Measurements from ENCODE around the gene FGF10.
A peak's percentile ranks its signal among the peaks of the same experiment; 100 is the strongest.

FGF10 gene

DNA sequence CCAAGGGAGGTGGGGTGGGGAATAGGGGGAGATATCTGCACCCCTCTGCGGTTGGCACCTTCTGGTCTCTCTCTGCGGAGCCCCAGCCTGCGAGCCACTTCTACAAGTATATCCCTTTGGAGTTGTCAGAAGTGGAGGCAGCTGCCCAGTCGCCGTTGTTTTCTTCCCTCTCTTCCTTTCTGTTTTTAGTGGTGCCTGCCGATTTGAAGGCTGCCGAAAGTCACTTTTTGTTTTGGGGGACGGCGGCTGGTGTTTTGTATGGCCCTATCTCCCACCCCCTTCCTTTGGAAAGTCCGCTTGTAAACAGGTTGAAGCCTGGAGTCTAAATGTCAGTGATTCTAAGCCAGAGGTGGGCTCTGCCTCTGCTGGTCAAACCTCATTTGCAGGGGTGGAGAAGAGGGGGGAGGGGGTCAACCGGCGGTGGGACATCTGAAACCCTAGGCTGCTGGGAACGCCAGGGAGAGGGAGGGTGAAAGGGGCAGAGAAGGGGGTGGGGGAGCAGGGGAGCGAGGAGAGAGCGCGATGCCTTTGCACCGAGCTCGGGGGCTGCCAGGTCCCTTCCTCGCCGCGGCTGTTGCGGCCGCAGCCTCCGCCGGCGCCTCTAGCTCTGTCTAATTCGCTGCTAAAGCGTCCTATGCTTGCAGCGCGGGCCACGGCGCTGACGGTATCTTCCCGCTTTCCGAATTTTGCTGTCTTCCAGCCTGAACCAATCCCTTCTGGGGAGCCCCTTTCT is at the start of gene FGF10:
Gene FGF10, minus strand, starts transcription at position 331 of the 733 bp plus-strand sequence. CDS start 738 bp downstream, outside the sequence.
- FAIRE-seq = no peak

GRCh38 chr5:44426944-44427343 is 37.7 kb upstream of the FGF10 start:
- FAIRE-seq = no peak

- no peak for FAIRE-seq
Observed at GRCh38 chr5:44412286-44412685, 23.1 kb upstream of the FGF10 start.

- FAIRE-seq = no peak
Observed at GRCh38 chr5:44402084-44402483, 12.9 kb upstream of the FGF10 start.

GRCh38 chr5:44401611-44402010 is 12.4 kb upstream of the FGF10 start:
- FAIRE-seq = no peak

- FAIRE-seq = no peak
Observed at GRCh38 chr5:44398382-44398781, 9.2 kb upstream of the FGF10 start.

- no peak for FAIRE-seq
Observed at GRCh38 chr5:44396312-44396711, 7.1 kb upstream of the FGF10 start.

- no peak for FAIRE-seq
Observed at GRCh38 chr5:44390351-44390750, 1.1 kb upstream of the FGF10 start.

DNA sequence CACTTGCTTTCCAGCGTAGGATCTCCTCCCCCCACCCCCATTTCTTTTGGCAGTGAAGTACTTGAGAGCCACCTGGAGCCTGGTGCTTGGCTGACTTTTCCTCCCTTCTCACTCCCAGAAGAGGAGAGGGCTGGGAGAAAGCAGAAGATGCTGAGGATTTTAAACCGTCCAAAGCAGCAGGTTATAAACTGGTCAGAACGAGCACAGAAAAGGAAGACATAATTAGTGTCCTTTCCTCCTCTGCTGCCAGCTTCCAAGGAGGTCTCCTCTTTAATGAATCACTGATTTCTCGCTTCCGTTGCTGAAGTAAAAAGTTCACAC is 563 bp upstream of the FGF10 start:
- FAIRE-seq = no peak

GRCh38 chr5:44388321-44389089 is 715 bp downstream of the FGF10 start:
- FAIRE-seq = no peak

GRCh38 chr5:44387921-44388320 is 1.3 kb downstream of the FGF10 start:
- FAIRE-seq = no peak

DNA sequence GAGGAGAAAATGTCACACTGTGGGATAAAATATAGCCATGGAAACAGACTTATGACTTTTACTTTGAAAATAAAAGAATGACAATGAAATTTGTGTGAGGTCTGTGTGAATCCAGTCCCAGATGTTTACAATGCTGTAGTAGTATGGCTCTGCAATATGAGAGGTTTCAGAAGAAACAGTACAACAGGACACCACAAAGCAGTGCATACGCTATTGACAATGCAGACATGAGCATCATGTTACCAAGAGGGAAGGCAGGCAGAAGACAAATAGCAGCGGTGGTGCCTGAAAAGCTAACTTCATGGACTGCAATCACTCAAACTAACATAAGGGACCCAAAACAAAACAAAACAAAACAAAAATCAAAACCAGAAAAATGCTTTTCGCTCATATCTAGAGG is 1.8 kb downstream of the FGF10 start:
- no peak for FAIRE-seq

- FAIRE-seq = no peak
Observed at GRCh38 chr5:44385291-44385900, 3.8 kb downstream of the FGF10 start.

- no peak for FAIRE-seq
Observed at GRCh38 chr5:44384816-44385215, 4.4 kb downstream of the FGF10 start.

DNA sequence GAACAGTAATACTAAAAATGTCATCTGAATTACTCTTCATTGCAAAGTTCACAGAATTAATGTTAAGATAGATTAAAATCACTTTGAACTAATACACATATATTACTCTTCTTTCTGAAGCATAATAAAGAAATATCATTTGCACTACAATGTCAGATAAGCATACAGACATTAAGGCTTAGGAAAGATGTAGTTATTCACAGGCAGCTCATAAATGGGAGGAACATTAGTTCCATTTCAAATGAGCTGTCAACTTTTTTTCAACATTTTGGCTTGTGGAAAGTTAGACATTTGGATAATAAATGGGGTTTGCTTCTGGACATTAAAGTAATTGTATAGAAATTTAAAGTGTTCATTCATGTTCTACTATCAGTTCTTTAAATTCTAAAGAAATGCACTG is 6.3 kb downstream of the FGF10 start:
- peak; percentile 33 for FAIRE-seq

DNA sequence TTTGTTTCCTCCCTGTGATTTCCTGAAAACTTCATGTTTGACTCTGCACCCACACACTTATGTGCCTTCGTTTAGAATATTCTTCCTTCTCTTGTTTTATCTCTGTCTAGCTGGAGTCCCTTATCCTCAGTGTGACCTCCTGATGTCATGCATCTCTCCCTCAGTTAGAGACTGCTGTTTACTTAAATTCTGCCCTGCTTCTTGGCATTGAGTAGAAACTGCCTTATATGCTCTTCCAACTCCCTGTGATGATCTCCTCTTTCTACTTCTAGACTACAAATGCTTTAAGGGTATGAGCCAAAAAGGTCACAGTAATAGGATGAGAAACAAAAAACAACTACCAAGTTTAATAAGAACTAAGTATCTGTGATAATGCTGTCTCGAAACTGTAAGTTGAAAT is 12.2 kb downstream of the FGF10 start:
- FAIRE-seq = no peak

- no peak for FAIRE-seq
Observed at GRCh38 chr5:44372028-44372427, 17.2 kb downstream of the FGF10 start.

DNA sequence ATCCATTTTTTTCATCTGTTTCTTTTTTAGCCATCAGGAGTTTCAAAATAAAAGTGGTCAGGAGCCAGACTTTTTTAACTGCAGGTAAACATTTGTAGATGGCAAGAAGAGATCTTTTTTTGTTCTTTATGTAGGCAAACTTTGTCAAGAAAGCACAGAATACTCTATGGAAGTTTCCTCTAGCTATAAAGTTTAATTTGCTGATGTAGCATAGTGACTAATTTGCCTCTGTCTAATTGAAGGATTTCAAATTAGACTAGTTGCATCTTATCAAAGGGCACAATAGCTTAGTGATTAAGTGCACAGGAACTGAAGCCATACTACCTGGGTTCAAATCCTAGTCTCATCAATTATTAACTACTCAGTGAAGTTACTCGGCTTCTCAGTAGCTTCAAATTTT is 22.0 kb downstream of the FGF10 start:
- FAIRE-seq = no peak

GRCh38 chr5:44365345-44365744 is 23.9 kb downstream of the FGF10 start:
- FAIRE-seq = no peak

GRCh38 chr5:44364097-44364496 is 25.1 kb downstream of the FGF10 start:
- FAIRE-seq = no peak

GRCh38 chr5:44361342-44362001 is 27.7 kb downstream of the FGF10 start:
- FAIRE-seq = no peak

DNA sequence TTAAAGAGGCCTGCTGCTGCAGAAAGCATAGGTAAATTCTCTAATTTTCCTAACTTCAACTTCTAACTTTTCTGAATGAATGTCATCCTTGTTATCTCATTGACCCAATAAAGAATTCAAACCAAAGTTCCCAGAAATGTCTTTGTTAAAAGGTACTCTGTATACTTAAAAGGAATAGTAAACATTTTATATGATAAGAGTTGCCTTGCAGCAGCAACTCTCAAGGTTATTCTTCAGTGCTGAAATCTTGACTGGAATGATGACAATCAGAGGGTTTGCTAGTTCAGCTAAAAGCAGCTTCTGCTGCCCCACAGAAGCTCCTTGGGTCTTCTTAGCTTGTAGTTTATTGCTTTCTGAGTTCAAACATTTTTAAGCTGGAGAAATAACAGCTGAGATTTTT is 28.3 kb downstream of the FGF10 start:
- FAIRE-seq = no peak

- FAIRE-seq = no peak
Observed at GRCh38 chr5:44358421-44358820, 30.8 kb downstream of the FGF10 start.

GRCh38 chr5:44356231-44356630 is 33.0 kb downstream of the FGF10 start:
- FAIRE-seq = no peak
